HepG2 (cell line): ENCODE results near the gene MYLK. TPM values are rescaled to one million over a fixed set of nuclear protein-coding genes. Genes with fewer than 3 reads are reported as not detected.

Source experiments
- ATAC-seq: fragments of 200-7000 bp; cut with Tn5 transposase; 3 replicates; pipeline ENCODE4 v1.9.1; 2020; ENCODE audit warnings: mild to moderate bottlenecking, moderate library complexity
- BruUV-seq: library from RNA; stranded (reverse); fragments of 400-500 nt; replicated peaks from 2 replicates; lab custom pipeline; 2021; lab: Mats Ljungman, UMichigan
- CTCF ChIA-PET: fragments of 300-600 bp; formaldehyde crosslinking; extraction: SDS; loops from one replicate; lab custom pipeline; 2021; ENCODE audit warnings: low total read pairs, inconsistent platforms, low intra/inter-chr PET ratio; lab: Yijun Ruan, JAX
- POLR2A ChIA-PET: fragments of 350-600 bp; sonication (Branson Sonifier 250); formaldehyde crosslinking; loops from one replicate; lab custom pipeline; 2020; ENCODE audit warnings: antibody characterized with exemption, inconsistent platforms; lab: Yijun Ruan, JAX
- DNase-seq: peaks from one replicate; pipeline ENCODE4 v3.0.0-alpha.2; 2015; ENCODE audit warnings: low spot score
- FAIRE-seq: peaks from 3 replicates; lab custom pipeline; 2011; peaks lifted over from hg19 to GRCh38; lab: Jason Lieb, UNC
- H2AFZ ChIP-seq: one replicate; pipeline ENCODE4 v1.6.1; 2011; ENCODE audit warnings: low read length, inconsistent platforms
- H3K27ac ChIP-seq: fragments of 300-600 bp; 3 replicates; pipeline ENCODE4 v1.8.0; 2011; ENCODE audit warnings: mixed run types, mild to moderate bottlenecking, mixed read lengths, low read length, inconsistent platforms; ENCODE audit not compliant: insufficient read depth; ENCODE audit errors: extremely low read length
- H3K27me3 ChIP-seq, 2 experiments: fragments of 200-600 bp in 1 of 2; 2 replicates in 1 of 2; 3 replicates in 1 of 2; pipeline versions ENCODE4 v1.6.0 to v1.8.0; 2011; ENCODE audit warnings: low read length in 2 of 2, mild to moderate bottlenecking in 2 of 2, moderate library complexity in 2 of 2, inconsistent platforms in 1 of 2; ENCODE audit not compliant: insufficient read depth in 2 of 2, control insufficient read depth in 1 of 2
- H3K36me3 ChIP-seq, 2 experiments: fragments of 200-600 bp in 1 of 2; replicated peaks in 1 of 2; 2 replicates in 1 of 2; 3 replicates in 1 of 2; pipeline versions ENCODE4 v1.5.1 to v1.8.0; 2011; ENCODE audit warnings: low read length in 2 of 2, inconsistent platforms in 1 of 2; ENCODE audit not compliant: insufficient read depth in 2 of 2, control insufficient read depth in 1 of 2
- H3K4me1 ChIP-seq: 2 replicates; pipeline ENCODE4 v1.5.1; 2012; ENCODE audit warnings: low read length, inconsistent platforms; ENCODE audit not compliant: insufficient read depth
- H3K4me2 ChIP-seq: 2 replicates; pipeline ENCODE4 v1.6.0; 2011; ENCODE audit warnings: low read depth, low read length, inconsistent platforms
- H3K4me3 ChIP-seq, 3 experiments: fragments of 200-600 bp in 1 of 3; sonication (generic), shearing (Covaris generic) in 1 of 3; replicated peaks in 1 of 3; 2 replicates each; pipeline ENCODE4 v1.5.1; 2011 to 2016; ENCODE audit warnings: low read length in 3 of 3, inconsistent platforms in 2 of 3, low read depth in 2 of 3, mild to moderate bottlenecking in 2 of 3, control low read depth in 1 of 3, mixed read lengths in 1 of 3; ENCODE audit not compliant: insufficient read depth in 1 of 3
- H3K79me2 ChIP-seq: one replicate; pipeline ENCODE4 v1.6.1; 2011; ENCODE audit warnings: low read length, inconsistent platforms; ENCODE audit not compliant: insufficient read depth
- H3K9ac ChIP-seq: 2 replicates; pipeline ENCODE4 v1.6.0; 2011; ENCODE audit warnings: mild to moderate bottlenecking, low read depth, low read length, inconsistent platforms; ENCODE audit not compliant: insufficient read depth
- H3K9me3 ChIP-seq: 2 replicates; pipeline ENCODE4 v1.5.1; 2012; ENCODE audit warnings: mild to moderate bottlenecking, low read length
- H4K20me1 ChIP-seq: 2 replicates; pipeline ENCODE4 v1.6.0; 2011; ENCODE audit warnings: inconsistent platforms, mild to moderate bottlenecking, low read length, moderate library complexity; ENCODE audit not compliant: insufficient read depth
- CREBL2 ChIP-seq: sonication (generic); formaldehyde crosslinking; IDR thresholded peaks from 2 replicates; pipeline ENCODE4 v1.8.1; 2023; ENCODE audit warnings: missing genetic modification reagents, mild to moderate bottlenecking, borderline replicate concordance
- PLRG1 ChIP-seq: fragments of 450-650 bp; conservative IDR thresholded peaks from 2 replicates; pipeline ENCODE4 v1.6.1; 2016
- POGZ ChIP-seq: sonication (generic); formaldehyde crosslinking; IDR thresholded peaks from 2 replicates; pipeline ENCODE4 v1.4.0; 2020; ENCODE audit warnings: mild to moderate bottlenecking, missing genetic modification reagents
- ZNF646 ChIP-seq: sonication (generic); formaldehyde crosslinking; IDR thresholded peaks from 2 replicates; pipeline ENCODE4 v1.9.0; 2021; ENCODE audit warnings: mild to moderate bottlenecking, missing genetic modification reagents
- WGBS: methylation state at CpG from one replicate; pipeline ENCODE4 v1.1.6; 2017; ENCODE audit warnings: low lambda C conversion rate; 5-methylcytosine and 5-hydroxymethylcytosine counted together
- in situ Hi-C: cut with HindIII; loops from 2 replicates; pipeline ENCODE4 v1.10.0; 2017; ENCODE audit warnings: low pct_unique_long_range_greater_than_20kb; ENCODE audit not compliant: extremely low pct_ligation_motif_present
- intact Hi-C: fragments of 100-400 bp; cut with micrococcal nuclease; formaldehyde crosslinking; loops from one replicate; pipeline ENCODE4 v1.10.0; 2022; ENCODE audit not compliant: unreplicated experiment
- polyA plus RNA-seq, 8 experiments: library from polyadenylated mRNA; depleted of rRNA in 3 of 8; stranded (reverse) in 7 of 8; unstranded in 1 of 8; fragments of >200 nt; fragmentation: Illumina TruSeq in 4 of 8; extraction: Trizol in 4 of 8; gene quantifications; 2 replicates each; pipeline versions ENCODE4 v1.2.1 to v1.2.3, GENCODE V29; 2011 to 2016; ENCODE audit warnings: low read depth in 4 of 8, missing spikeins in 1 of 8, mixed read lengths in 1 of 8; ENCODE audit not compliant: insufficient read depth in 1 of 8
- total RNA-seq, 5 experiments: library from RNA; depleted of rRNA; stranded (reverse); fragments of >200 nt; fragmentation: Illumina TruSeq; extraction: Trizol; gene quantifications; 2 replicates each; pipeline ENCODE4 v1.2.3, GENCODE V29; 2016; ENCODE audit warnings: low read depth in 1 of 5
- TF ChIP-seq, protein P1 (sequence below): IDR thresholded peaks from 2 replicates; pipeline ENCODE4 v1.6.1; 2016; ENCODE audit warnings: missing compliant biosample characterization, missing genetic modification reagents, borderline replicate concordance

Gene MYLK
- total and polyA plus RNA-seq, 2 of the 13 experiments (the other 11 are each of a cell fraction or from before 2014, with no cell fraction given): 10.6 to 34.9 TPM

DNA sequence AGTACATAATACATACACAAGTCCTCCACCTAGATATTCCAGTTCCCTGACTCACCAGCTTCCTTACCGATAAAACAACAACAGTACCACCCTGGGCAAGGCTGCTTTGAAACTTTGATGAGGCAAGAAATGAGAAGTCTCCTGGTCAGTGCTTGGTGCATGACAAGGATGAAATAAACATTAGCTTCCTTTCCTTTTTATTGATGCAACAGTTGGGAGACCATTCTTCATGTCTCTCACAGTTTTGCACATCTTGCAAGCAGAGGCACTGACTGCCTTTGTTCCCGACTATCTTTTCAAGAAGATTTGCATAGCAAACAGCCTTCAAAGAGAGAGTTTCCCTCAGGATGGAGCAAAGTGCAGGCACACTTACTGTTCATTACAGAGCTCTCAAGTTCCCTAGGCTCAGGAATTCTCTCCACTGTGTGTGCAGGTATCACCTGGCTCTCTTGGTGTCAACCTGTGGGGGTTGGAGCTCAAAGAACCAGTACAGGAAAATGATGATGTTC is 65.2 kb downstream of the MYLK start (continued):
- TF ChIP-seq POGZ (CRISPR knock-in tag) (no peak), PLRG1 (no peak)
- TF ChIP-seq, all 625 proteins: peak for 46

DNA sequence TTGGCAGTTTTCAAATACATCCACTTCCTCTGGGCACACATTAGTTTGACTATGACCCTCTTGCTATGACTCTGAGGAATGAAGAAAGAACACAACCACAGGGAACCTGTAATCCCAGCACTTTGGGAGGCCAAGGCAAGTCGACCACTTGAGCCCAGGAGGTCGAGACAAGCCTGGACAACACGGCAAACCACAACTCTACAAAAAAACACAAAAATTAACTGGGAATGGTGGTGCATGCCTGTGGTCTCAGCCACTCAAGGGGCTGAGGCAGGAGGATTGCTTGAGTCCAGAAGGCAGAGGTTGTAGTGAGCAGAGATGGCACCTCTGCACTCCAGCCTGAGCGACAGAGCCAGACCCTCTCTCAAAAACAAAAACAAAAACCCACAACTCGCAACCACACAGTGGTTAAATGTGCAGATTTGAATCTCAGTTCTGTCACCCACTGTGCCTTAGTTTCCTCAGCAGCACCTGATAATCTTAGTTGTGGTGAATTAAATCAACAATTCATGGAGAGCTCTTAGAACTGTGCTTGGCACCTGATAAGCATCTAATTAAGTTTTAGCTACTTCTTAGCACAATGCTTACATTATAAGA is 65.7 kb downstream of the MYLK start:
- POLR2A ChIA-PET: interaction anchor here (0.7 to 1.5 kb wide), 5 partner anchors 10 to 68 kb away, joined by 3 to 18 read pairs (median 6); no protein-coding TSS in a partner anchor
- H3K4me1 ChIP-seq: peaks cover 36% of the 10 kb centered on the region
- no peak for DNase-seq
- no peaks in the 10 kb centered on the region for H3K36me3 ChIP-seq
- no TSS peak for BruUV-seq
- peak; percentile 35; the same call in 2 of the 3 replicates for ATAC-seq
- no peaks in the 10 kb centered on the region for H4K20me1 ChIP-seq
- H3K79me2 ChIP-seq: no peaks in the 10 kb centered on the region
- peak overlapping the region; percentile 33; the same call in 1 of the 2 replicates for H3K4me2 ChIP-seq
- no peak overlapping the region for H3K9ac ChIP-seq
- no peak overlapping the region for H2AFZ ChIP-seq
- peak overlapping the region; percentile 30 for H3K27ac ChIP-seq
- 66% methylated on average over 5 of the region's 5 CpGs for WGBS
- no peak for FAIRE-seq
- H3K4me3 ChIP-seq: no peak overlapping the region
- CTCF ChIA-PET: no interaction called here
- in situ Hi-C loops (no loop called here), intact Hi-C loops (no loop called here)
- H3K9me3 ChIP-seq: no peaks in the 10 kb centered on the region
- no peaks in the 10 kb centered on the region for H3K27me3 ChIP-seq
- TF ChIP-seq ZNF646 (CRISPR knock-in tag) (0 out of 2 replicates have a peak, but pooled peaks have one; percentile 25), CREBL2 (no peak)
- TF ChIP-seq, protein P1, sequence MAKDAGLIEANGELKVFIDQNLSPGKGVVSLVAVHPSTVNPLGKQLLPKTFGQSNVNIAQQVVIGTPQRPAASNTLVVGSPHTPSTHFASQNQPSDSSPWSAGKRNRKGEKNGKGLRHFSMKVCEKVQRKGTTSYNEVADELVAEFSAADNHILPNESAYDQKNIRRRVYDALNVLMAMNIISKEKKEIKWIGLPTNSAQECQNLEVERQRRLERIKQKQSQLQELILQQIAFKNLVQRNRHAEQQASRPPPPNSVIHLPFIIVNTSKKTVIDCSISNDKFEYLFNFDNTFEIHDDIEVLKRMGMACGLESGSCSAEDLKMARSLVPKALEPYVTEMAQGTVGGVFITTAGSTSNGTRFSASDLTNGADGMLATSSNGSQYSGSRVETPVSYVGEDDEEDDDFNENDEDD: no peak
